Measurements from ENCODE around the gene PTCRA.

DNA sequence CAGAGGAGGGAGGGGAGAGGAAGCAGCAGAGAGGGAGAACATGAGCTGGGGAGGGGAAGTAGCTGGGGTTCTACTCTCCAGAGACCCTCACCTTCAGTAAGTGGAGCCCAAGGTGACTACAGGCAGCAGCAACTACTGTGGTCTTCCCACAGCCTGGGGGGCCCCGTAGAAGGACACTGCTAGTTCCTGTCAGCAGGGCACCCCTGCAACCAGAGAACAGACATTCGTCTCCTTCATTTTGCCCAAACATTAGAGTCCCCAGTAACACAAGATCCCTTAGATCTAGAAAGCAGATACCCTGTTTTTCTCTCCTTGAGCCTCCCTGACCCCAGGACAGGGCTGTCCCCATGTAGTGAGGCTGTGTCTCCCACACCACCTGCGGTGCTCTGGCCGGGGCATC is 52.9 kb downstream of the PTCRA start:
- TF ChIP-seq, protein P1, sequence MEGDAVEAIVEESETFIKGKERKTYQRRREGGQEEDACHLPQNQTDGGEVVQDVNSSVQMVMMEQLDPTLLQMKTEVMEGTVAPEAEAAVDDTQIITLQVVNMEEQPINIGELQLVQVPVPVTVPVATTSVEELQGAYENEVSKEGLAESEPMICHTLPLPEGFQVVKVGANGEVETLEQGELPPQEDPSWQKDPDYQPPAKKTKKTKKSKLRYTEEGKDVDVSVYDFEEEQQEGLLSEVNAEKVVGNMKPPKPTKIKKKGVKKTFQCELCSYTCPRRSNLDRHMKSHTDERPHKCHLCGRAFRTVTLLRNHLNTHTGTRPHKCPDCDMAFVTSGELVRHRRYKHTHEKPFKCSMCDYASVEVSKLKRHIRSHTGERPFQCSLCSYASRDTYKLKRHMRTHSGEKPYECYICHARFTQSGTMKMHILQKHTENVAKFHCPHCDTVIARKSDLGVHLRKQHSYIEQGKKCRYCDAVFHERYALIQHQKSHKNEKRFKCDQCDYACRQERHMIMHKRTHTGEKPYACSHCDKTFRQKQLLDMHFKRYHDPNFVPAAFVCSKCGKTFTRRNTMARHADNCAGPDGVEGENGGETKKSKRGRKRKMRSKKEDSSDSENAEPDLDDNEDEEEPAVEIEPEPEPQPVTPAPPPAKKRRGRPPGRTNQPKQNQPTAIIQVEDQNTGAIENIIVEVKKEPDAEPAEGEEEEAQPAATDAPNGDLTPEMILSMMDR (IDR thresholded peaks at IDR 0.05), result no peak
- no peak for TF ChIP-seq ESRRA (CRISPR knock-in tag; IDR thresholded peaks at IDR 0.05; ENCODE audit: borderline replicate concordance)
- TF ChIP-seq, protein P2, sequence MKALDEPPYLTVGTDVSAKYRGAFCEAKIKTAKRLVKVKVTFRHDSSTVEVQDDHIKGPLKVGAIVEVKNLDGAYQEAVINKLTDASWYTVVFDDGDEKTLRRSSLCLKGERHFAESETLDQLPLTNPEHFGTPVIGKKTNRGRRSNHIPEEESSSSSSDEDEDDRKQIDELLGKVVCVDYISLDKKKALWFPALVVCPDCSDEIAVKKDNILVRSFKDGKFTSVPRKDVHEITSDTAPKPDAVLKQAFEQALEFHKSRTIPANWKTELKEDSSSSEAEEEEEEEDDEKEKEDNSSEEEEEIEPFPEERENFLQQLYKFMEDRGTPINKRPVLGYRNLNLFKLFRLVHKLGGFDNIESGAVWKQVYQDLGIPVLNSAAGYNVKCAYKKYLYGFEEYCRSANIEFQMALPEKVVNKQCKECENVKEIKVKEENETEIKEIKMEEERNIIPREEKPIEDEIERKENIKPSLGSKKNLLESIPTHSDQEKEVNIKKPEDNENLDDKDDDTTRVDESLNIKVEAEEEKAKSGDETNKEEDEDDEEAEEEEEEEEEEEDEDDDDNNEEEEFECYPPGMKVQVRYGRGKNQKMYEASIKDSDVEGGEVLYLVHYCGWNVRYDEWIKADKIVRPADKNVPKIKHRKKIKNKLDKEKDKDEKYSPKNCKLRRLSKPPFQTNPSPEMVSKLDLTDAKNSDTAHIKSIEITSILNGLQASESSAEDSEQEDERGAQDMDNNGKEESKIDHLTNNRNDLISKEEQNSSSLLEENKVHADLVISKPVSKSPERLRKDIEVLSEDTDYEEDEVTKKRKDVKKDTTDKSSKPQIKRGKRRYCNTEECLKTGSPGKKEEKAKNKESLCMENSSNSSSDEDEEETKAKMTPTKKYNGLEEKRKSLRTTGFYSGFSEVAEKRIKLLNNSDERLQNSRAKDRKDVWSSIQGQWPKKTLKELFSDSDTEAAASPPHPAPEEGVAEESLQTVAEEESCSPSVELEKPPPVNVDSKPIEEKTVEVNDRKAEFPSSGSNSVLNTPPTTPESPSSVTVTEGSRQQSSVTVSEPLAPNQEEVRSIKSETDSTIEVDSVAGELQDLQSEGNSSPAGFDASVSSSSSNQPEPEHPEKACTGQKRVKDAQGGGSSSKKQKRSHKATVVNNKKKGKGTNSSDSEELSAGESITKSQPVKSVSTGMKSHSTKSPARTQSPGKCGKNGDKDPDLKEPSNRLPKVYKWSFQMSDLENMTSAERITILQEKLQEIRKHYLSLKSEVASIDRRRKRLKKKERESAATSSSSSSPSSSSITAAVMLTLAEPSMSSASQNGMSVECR (CRISPR knock-in tag; IDR thresholded peaks at IDR 0.05; ENCODE audit: borderline replicate concordance), result no peak
- TF ChIP-seq, protein P3, sequence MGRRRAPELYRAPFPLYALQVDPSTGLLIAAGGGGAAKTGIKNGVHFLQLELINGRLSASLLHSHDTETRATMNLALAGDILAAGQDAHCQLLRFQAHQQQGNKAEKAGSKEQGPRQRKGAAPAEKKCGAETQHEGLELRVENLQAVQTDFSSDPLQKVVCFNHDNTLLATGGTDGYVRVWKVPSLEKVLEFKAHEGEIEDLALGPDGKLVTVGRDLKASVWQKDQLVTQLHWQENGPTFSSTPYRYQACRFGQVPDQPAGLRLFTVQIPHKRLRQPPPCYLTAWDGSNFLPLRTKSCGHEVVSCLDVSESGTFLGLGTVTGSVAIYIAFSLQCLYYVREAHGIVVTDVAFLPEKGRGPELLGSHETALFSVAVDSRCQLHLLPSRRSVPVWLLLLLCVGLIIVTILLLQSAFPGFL (CRISPR knock-in tag; IDR thresholded peaks at IDR 0.05; ENCODE audit: borderline replicate concordance), result no peak
- TF ChIP-seq USF2 (CRISPR knock-in tag; IDR thresholded peaks at IDR 0.05), result no peak
- no peak for TF ChIP-seq IRF2 (CRISPR knock-in tag; IDR thresholded peaks at IDR 0.05; ENCODE audit: borderline replicate concordance, low read depth)
- TF ChIP-seq ZNF423 (CRISPR knock-in tag; IDR thresholded peaks at IDR 0.05), result no peak

Data from WTC11 (cell line).